HG03097 (cell line): Measurements from ENCODE around the gene MERTK.
"Not testable (repeated sequence)": the region's sequence is repeated elsewhere in the genome, so short reads cannot be mapped to it uniquely, and the experiment has no call there.

Source experiments
- ATAC-seq: cut with Tn5 transposase; IDR thresholded peaks from one replicate; pipeline ENCODE4 v1.9.1; 2021; ENCODE audit not compliant: unreplicated experiment, low FRiP score

The MERTK gene

DNA sequence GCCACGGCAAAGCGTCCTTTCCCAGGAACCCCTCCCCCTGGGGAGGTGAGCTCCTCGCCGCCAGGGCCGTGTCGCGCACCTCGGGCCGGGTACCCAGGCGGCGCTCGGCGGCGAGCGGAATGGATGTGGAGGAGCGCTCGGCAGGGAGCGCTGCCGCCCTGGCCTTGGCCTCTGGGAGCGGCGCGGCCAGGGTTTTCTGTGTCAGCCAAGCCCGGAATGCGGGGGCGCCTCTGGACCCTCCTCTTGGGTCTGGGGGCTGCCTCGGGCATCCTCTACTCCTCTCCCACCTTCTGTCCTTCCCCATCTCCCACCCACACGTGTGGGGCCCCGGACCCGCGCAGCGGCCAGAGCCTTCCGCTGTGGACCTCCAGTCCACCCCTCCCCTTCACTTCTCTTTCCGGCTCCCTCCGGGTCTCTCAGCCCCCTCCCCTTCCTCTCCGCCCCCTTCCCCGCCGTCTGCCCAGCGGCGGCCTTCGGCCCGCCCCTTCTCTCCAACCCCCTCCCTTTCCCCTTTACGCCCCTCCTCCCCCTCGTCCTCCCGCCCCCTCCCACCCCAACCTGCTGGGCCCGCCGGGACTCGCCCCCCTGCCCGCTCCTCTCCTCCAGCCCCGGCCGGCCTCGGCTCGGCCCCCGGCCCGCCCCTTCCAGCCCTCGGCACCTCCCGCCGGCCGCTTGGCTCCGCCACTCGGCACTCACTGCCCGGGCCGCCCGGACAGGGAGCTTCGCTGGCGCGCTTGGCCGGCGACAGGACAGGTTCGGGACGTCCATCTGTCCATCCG, at the start of gene MERTK:
MERTK (plus strand) TSS at position 684 of the 779 bp plus-strand sequence. CDS start 129 bp downstream, outside the sequence.
- no peak for ATAC-seq

GRCh38 chr2:111850646-111851045, 47.8 kb upstream of the MERTK start:
- ATAC-seq, result not testable (repeated sequence)

DNA sequence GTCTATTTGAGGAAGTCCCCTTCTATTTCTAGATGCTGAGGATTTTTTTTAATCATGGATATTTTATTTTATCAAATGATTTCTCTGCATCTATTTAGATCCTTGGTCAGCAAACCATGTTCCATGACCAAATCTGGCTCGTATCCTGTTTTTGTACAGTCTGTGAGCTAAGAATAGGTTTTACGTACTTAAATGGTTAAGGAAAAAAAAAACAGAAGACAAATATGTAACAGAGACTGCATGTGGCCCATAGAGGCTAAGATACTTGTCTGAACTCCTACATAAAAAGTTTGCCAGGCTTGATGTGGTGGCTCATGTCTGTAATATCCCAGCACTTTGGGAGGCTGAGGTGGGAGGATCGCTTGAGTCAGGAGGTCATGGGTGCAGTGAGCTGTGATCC, 45.9 kb upstream of the MERTK start:
- ATAC-seq, result not testable (repeated sequence)

- ATAC-seq, result not testable (repeated sequence)
These were observed 38.4 kb upstream of the MERTK start for GRCh38 chr2:111860005-111860404.

DNA sequence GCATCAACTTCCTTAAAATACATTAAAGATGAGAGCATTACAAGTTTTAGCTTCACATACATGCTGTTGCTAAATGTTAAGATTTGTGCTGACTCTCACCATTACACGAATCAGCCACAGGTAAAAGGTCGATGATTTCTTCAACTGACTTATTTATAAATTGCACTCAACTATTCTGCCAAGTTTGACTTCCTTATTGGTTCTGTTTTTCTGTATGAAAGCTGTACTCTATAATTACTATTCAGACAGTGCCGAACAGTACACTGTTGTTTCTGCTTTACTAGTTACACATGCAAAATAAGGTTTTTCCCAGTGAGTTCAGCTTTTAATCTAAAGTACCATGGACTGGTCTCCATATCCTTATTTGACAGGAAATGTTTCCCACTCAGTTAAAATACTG, 33.3 kb upstream of the MERTK start:
- ATAC-seq, result not testable (repeated sequence)

- ATAC-seq, result not testable (repeated sequence)
These were observed 25.6 kb upstream of the MERTK start for GRCh38 chr2:111872806-111873205.

GRCh38 chr2:111883661-111884591, 14.5 kb upstream of the MERTK start, which contains the start of gene ANAPC1:
Gene ANAPC1 (minus strand): TSS chr2:111884193. CDS start chr2:111880825, 3,368 bp downstream.
- peak; percentile 78 for ATAC-seq

DNA sequence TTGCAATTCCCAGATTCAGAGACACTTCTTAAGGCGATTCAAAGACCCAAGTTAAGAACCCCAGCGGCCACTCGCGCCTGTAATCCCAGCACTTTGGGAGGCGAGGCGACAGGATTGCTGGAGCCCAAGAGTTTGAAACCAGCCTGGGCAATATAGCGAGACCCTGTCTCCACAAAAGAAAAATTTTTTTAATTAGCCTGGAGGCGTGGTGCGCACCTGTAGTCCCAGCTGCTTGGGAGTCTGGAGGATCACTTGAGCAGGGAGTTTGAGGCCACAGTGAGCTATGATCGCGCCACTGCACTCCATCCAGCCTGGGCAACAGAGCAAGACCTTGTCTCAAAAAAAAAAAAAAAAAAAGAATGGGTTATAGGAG, 13.8 kb upstream of the MERTK start:
- ATAC-seq, result peak; percentile 17

DNA sequence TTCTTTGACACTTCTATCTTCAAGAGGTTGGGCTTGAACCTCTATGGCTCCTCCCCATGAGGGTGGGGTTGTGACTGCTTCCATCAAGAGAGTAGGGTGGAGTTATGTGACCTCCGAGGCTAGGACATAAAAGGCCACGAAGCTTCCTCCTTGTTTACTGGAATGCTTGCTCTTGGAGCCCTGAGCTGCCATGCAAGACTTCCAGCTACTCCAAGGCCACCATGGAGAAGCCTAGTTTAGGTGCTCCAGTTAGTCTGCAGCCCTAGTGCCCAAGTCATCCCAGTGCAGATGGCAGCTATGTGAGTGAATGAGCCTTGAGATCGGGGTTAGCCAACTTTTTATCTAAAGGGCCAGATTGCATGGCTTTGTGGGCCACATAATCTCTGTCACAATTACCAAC, 2.4 kb upstream of the MERTK start:
- no peak for ATAC-seq

DNA sequence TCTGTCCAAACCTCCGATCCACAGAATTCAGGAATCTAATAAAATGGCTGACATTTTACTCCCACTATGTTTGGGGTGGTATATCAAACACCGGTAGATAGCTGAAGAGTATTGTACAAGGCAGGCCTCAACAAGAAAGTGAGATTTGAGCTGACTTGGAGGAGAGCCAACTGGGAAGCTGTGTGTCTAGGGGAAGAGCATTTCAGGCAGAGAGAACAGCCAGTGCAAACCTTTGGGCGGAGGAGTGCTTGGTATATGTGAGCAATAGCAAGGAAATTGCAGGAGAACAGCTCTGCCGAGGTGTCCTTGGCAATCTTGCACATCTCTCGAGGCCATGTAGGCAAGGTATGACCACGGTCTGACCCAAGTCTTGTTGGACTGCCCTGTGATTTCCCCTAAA, 1.8 kb upstream of the MERTK start:
- ATAC-seq, result no peak

DNA sequence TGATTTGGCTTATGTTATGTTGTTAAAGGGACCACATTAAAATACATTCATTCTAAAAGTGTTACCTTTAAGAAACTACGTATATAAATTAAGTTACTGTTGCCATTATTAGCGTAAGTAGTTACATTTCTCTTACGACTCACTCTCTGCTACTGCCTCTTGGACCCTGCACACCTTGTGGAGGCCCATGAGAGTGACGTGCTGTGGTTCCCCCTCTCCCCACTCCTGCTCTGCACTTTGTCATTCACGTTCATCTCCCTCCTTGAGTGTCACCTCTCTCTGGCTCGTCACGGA, 830 bp upstream of the MERTK start:
- ATAC-seq, result no peak

GRCh38 chr2:111898703-111899514, 502 bp downstream of the MERTK start:
- ATAC-seq, result no peak

GRCh38 chr2:111900859-111901258, 2.5 kb downstream of the MERTK start:
- ATAC-seq, result no peak

DNA sequence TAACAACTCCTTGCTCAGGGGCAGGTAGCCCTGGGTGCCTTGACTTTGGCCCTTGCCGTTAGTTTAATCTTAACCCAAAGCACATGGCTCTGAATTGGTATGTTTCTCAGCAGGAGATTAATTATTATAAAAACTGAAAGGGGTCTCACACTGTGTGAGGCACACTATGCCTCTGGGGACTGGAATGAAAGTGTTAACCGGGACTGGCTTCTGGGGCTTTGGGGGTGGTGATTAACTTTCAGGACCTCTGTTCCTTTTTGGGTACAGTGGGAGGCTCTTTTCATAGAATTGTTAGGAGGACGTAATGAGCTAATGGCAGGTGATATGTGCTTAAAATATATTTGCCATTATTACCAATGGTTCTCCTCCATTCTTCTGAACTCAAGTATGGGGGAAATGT, 5.1 kb downstream of the MERTK start:
- no peak for ATAC-seq

DNA sequence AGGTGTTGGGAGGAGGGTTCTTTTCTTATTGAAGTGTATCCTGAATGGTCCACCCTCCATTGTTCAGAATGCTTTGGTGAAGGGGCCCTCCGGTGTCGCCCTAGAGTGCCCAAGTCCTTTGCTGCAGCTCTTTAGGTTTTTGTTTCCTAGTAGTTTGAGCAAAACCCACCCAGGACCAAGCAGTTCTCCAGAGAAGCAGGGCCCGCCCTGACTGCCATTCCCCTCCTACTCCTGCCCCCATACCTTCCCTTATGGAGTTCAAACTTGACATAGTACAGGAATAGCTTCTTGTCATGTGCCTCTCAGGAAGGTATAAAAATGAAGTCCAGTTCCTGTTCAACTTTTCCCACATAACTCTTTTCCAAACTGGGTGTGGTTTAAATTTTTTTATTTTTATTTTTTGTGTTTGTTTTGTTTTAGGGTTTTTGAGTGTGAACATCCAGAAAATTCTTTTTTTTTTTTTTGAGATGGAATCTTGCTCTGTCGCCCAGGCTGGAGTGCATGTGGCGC, 5.6 kb downstream of the MERTK start:
- ATAC-seq, result no peak

DNA sequence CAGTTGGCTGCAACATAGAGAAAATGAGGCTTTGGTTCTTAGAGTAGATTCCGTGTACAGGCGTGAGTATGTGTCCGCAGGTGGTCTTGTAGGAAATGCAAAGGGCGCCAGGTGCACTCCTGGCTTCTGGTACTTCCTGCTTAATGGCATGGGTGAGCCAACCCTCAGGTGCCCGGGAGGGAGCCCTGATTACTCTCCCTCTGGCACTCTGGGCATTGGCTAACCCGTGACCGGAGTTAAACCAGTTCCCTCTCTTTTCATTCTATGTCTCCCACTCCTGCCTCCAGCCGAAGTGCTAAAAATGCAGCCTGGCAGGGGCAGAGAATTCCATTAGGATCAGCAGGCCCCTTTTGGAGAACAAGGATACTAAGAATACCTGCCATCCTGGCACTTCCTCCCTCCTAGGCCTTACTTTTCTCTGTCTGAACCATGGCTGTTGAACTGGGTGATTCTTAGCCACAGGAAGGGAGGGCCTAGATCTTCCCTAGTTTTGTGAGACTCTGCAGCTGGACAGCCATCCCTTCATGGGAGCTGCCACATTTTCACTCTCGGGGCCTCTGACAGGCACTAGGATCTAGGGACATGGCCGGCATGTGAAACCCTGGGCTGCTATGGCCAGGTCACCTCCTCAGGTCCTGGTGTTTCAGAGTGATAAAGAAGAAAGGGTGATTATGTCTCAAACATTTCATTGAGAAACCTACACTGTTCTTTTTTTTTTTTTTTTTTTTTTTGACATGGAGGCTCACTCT, 6.5 kb downstream of the MERTK start:
- ATAC-seq, result no peak

DNA sequence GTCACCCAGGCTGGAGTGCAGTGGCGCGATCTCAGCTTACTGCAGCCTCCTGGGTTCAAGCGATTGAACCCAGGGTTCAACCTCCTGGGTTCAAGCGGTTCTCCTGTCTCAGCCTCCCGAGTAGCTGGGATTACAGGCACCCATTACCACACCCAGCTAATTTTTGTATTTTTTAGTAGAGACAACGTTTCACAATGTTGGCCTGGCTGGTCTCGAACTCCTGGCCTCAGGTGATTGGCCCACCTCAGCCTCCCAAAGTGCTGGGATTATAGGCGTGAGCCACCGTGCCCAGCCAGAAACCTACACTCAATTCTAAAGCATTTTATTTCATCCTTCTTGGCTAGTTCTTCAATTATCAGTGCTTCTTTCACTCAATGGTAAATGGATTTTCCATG, 7.1 kb downstream of the MERTK start:
- ATAC-seq, result not testable (repeated sequence)

- ATAC-seq, result no peak
These were observed 7.8 kb downstream of the MERTK start for GRCh38 chr2:111905990-111906735.

GRCh38 chr2:111908578-111908977, 10.2 kb downstream of the MERTK start:
- no peak for ATAC-seq
